Left lobe of liver (tissue), 2 donors: ENCODE results near the gene TPM4. TPM values are rescaled to one million over a fixed set of nuclear protein-coding genes. Genes with fewer than 3 reads are reported as not detected.
A peak's percentile ranks its signal among the peaks of the same experiment; 100 is the strongest.
"Not testable (repeated sequence)": the region's sequence is repeated elsewhere in the genome, so short reads cannot be mapped to it uniquely, and the experiment has no call there.

Experiments
- ATAC-seq: fragments of 200-7000 bp; cut with Tn5 transposase; one replicate; pipeline ENCODE4 v1.9.1; 2020; ENCODE audit warnings: mild to moderate bottlenecking, moderate library complexity
- DNase-seq: peaks from one replicate; pipeline ENCODE4 v3.0.0-alpha.2; 2020; ENCODE audit warnings: low spot score
- total RNA-seq: library from RNA; stranded (reverse); gene quantifications from one replicate; pipeline ENCODE4 v1.2.1, GENCODE V29; 2021
- donor health status: DM: no; HTN: no; CAD: no; lungs with moderate emphysema.
- donor health status: DM: no; HTN: yes; CAD: no.

Gene TPM4
- total RNA-seq, 1 donor from 2014 or later = 21.0 TPM

DNA sequence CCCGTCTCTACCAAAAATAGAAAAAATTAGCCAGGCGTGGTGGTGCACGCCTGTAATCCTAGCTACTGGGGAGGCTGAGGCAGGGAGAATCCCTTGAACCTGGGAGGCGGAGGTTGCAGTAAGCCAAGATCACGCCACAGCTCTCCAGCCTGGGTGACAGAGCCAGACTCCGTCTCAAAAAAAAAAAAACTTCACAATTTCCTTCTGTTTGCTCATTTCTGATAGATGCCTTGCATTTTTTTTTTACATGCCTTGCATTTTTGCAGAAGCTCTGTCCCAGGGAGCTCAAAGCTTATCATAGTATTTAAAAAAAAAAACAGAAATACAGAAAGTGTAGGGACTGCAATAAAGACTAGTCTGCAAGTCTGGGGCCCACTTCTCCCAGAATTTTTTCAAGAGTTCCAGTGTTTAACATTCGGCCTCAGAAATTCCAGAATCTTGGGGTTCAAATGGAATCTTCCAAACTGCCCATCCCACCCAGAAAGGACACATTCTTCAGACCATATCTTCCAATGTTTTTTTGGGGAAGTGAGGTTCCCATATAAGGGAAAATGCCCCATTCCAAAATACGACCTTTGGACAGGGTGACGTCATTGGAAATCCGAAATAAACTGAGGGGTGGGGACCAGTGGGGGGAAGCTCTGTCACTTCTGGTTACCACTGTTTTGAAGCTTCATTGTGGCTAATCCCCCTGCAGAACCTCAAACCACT, 18.2 kb downstream of the TPM4 start:
- ATAC-seq (peak; percentile 23), DNase-seq (no peak)

DNA sequence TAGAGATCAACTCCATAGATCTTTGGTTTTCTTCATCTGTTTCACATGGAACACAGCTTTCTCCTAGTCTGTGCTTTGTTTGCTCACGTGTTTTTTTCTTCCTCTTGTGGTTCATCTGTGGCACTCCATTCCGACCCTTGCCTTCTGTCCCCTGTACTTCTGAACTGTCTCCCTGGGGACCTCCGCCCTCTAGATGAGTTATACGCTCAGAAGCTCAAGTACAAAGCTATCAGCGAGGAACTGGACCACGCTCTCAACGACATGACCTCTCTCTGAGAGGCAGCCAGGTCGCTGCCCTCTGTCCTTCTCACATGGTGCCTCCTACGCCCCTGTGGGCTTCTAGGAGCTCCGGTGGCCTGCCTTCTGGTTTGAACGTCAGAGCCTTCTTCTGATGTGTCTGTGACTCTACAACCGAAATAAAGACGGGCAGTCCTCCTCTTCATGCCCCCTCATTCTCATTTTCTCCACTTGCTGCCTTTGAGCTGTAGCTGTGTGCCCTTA, 18.8 kb downstream of the TPM4 start:
- ATAC-seq = peak; percentile 53
- no peak for DNase-seq

- no peak for DNase-seq
- ATAC-seq = no peak
Measured at GRCh38 chr19:16096280-16096855, 20.1 kb downstream of the TPM4 start.

- ATAC-seq = no peak
- DNase-seq = no peak
Measured at GRCh38 chr19:16098416-16098768, 22.1 kb downstream of the TPM4 start.

- ATAC-seq (no peak), DNase-seq (no peak)
Measured at GRCh38 chr19:16098821-16099220, 22.5 kb downstream of the TPM4 start.

DNA sequence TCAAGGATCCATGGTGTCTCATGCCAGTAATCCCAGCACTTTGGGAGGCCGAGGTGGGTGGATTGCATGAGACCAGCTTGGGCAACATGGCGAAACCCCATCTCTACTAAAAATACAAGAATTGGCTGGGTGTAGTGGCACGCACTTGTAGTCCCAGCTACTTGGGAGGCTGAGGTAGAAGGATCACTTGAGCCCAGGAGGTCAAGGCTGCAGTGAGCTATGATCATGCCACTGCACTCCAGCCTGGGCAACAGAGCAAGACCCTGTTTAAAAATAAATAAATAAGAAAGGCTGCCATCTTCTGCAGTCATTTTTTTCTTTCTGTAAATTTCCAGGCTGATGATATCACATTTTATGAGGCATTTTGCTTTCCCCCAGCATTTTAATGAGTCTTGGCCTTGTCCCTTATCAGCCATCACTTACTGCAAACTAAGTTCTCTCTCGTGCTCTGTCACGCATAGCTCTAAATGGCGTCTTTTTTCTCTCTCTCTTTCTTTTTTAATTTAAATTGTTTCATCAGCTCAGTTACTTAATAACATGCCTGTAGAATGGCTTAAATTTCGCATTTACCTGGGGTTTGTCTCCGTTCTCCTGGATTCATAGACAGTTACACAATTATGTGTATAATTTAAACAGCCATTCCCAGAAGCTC, 23.1 kb downstream of the TPM4 start:
- DNase-seq, ATAC-seq: not testable (repeated sequence)

DNA sequence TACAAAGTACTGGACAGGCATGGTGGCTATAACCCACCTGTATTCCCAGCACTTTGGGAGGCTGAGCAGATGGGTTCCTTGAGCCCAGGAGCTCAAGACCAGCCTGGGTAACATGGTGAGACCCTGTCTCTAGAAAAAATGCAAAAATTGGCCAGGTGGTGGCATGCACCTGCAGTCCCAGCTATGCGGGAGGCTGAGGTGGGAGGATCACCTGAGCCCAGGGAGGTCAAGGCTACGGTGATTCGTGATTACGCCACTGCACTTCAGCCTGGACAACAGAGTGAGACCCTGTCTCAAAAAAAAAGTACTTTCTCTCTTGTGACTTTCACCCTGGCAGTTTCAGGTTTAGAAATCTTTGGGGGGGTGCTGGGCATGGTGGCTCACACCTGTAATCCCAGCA, 24.2 kb downstream of the TPM4 start:
- DNase-seq (no peak), ATAC-seq (no peak)

DNA sequence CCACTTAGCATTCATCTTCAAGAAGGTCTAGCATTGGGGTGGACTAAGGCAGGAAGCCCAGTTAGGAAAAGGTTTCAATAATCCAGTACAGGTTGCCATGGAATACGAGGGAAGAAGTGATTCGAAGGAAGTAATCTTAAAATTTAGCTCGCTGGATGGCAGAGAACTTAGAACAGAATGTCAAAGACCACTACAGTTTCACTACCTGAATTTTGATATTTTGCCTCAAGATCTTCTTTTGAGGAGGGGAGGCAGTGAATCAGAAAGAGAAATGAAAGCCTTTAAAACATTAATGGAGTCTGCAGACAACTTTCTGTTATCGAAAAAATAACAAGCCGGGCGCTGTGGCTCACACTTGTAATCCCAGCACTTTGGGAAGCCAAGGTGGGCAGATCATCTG, 28.4 kb downstream of the TPM4 start:
- no peak for DNase-seq
- ATAC-seq = no peak

DNA sequence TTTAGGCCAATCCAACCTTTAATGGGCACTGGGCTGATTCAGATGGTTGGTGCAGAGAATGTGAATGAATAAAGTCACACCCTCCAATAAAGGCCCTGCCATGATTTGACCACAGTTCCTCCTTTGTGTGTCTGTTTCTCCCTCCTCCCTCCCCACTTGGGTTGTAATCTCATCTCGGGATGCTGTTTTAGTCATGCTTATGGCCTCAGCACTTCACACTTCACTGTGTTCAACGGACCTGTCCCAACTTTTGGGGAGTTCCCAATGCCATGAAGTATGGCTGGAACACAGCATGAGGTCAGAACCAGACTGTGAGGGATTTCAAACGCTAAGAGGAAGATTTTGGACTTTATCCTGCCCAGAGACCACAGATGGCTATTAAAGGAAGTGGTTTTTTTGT, 29.8 kb downstream of the TPM4 start:
- ATAC-seq (no peak), DNase-seq (no peak)

DNA sequence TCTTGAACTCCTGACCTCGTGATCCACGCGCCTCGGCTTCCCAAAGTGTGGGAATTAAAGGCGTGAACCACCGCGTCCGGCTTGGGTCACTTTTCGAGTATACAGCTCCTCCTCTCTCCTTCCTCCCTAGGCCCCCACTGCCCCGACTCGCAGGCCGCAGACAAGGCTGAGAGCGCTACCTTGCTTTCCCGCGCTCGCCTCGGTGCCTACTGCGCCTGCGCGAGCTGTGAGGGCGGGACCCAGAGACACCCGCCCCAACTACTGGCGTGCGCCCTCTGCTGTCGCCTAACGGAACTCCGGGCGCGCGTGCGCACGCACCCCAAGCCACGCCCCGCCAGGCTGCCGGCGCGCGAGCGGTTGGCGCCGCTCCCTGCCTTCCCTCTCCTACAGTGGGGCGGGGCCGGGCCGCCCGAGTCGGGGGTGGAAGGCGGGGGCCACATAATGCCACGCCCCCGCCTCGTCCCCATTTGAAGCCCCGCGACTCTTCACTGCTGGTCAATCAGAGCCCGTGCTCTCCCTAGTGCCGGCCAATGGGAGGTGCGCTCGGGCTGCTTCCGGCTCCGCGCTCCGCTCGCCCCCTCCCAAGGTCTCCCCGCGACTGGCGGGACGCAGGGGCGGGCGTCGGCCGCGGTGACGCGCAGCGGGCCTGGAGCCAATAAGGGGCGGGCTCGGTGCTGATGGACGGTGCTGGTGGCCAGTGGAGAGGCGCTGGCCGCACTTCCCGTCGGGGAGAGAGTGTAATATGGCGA, 35.0 kb downstream of the TPM4 start, which contains the start of gene RAB8A:
Gene RAB8A (plus strand): TSS at position 730 of the 749 bp plus-strand sequence. CDS start 13 bp downstream, at position 743.
- ATAC-seq = peak; percentile 92
- DNase-seq = peak; percentile 100

DNA sequence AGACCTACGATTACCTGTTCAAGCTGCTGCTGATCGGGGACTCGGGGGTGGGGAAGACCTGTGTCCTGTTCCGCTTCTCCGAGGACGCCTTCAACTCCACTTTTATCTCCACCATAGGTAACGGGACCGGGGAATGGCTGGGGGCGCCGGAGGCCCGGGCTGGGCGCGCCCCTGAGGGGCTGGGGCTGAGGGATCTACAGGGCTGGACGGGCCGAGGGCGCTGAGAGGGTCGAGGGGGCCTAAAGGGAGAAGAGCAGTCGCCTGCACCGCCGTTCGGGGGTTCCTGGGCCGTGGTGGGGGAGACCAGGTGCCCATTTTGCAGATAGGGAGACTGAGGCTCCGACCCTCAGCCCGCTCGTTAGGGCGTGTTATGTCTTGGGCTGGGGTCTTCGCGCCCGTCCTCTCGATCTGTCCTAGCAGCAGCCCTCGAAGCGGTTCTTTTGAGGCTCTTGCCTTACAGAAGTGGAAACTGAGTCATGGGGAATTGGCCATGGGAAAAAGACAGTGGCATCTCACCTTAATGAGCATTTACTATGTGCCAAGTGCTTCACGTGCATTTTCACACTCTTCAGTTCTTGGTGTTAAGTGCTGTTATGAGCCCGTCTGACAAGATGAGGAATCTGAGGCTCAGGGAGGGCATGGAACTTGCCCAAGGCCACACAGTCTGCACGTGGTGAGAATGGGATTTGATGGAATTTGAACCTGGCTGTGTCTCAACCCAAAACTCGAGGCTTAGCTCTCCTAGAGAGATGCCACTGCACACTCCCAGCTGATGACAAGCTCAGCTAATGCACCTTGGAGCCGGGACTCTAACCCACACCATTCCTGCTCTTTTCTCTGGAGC, 35.8 kb downstream of the TPM4 start:
- ATAC-seq (peak; percentile 28), DNase-seq (peak; percentile 70)

GRCh38 chr19:16112778-16113177, 36.5 kb downstream of the TPM4 start:
- no peak for DNase-seq

DNA sequence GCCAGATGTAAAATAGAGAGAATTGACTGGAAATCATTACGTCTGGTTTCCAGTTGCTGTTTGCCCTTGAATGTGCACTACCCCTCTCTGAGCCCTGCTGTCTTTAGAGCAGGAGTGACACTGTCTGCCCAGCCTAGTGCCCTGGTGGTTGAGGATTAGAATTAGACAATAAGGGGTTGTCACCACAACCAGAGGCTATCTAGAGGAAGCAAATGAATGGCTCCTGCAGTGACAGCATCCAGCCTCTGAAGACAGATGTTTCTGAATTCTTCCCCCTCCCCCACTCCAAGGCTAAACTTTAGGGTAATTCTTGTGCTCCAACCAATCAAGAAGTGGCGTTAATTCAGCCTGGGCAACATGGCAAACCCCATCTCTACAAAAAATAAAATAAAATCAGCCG, 37.4 kb downstream of the TPM4 start:
- ATAC-seq = no peak
- DNase-seq = no peak

More at GRCh38 chr19:16112778-16113177, 36.5 kb downstream of the TPM4 start:
- ATAC-seq = no peak

DNA sequence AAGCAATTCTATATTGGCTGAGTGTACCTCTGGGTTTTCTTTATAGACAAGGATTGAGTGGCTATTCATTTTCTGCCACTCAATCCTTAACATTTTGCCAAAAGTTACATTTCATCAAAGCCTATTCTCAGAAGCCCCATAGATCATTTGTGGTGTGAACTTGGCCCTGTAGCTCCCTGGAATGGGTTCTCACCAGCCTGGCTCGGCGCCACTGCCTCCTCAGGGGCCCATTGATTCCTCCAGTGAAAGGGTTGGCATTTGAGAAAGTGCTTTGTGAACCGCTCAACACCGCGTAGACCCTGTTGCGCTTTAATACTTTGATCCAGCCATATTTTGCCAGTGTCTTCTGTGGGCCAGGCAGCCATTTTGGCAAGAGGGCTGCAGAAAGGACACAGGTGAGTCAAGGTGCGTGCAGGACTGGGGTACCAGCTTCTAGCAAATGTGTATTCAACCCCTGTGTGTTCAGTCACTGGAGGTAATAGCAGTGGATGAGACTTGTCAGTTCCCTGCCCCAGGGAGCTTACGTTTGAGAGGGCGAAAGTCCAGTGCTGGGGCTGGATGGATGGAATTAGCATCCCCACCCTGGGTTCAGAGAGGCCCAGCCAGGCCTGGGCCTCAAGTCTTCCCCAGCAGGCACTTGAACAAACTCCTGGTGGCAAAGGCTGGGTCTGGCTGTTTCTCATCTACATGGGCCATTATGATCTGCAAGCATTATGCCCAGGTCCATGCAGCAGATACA, 39.2 kb downstream of the TPM4 start:
- no peak for ATAC-seq
- no peak for DNase-seq

DNA sequence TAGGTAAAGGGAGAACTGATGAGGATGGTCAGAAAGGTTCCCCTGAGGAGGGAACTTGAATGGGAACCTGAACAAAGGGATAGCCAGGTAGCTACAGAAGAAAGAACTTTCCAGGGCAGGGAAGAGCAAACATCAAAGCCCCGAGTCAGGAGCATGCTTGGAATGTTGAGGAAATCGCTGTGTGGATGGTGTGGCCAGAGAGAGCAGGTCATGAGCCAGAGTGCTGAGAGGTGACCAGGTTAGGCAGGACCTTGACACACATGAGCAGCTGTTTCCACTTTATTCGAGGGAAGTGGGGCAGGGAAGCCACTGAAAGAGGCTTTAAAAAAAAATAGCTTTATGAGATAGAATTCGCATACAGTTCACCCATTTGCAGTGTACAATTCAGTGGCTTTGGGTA, 39.8 kb downstream of the TPM4 start:
- DNase-seq (no peak), ATAC-seq (no peak)

DNA sequence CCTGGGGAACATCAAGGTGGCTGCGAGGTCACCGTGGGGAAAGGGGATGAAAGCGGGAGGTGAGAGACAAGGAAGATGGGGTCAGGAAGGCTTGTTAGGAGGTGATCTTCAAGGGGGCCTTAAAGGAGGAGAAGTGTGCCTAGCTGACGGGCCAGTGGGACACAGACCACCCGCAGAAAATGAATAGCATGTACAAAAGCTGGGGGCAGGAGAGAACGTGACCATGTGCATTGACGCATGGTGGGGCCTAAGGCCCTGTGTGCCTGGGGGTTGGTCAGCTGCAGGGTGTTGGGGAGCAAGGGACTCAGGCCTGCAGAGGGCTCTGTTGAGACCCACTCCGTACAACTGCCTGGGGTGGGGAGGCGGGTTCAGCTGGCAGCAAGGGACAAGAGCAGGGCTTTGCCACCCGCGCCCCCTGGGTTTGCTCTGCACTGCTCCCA, 41.3 kb downstream of the TPM4 start:
- no peak for ATAC-seq
- no peak for DNase-seq

GRCh38 chr19:16118489-16119033, 42.3 kb downstream of the TPM4 start:
- DNase-seq (no peak), ATAC-seq (peak; percentile 5)

DNA sequence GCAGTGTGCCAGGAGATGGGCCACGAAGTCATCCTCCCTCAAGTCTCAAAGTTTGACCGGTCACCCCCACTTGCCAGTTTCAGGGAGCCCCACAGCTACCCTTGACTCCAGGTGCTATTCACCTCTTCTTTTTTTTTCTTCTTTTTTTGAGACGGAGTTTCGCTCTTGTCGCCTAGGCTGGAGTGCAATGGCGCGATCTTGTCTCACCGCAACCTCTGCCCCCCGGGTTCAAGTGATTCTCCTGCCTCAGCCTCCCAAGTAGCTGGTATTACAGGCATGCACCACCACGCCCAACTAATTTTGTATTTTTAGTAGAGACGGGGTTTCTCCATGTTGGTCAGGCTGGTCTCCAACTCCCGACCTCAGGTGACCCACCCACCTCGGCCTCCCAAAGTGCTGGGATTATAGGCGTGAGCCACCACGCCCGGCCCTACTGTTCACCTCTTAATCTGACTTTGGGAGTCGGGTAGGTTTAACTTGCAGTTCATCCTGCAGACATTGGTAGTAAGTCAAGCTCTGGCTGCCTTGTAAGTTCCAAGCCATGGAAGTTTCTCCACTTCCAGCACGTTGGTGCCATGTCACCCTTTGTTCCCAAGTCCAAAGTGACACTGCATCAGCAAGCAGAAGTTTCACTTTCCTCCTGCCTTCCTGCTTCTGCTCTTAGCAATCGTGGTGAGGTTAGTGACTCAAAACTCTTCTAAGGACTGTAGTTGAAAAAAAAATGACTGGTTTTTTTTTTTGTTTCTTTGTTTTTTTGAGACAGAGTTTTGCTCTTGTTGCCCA, 43.0 kb downstream of the TPM4 start:
- ATAC-seq = peak; percentile 84
- DNase-seq = peak; percentile 83

- no peak for DNase-seq
- no peak for ATAC-seq
Measured at GRCh38 chr19:16121141-16121540, 44.8 kb downstream of the TPM4 start.
